HEK293 (cell line): ENCODE results near the gene SYNGR4.

Experiments used
- CTCF ChIA-PET: fragments of 350-600 bp; formaldehyde crosslinking; extraction: SDS; loops from one replicate; lab custom pipeline; 2021; ENCODE audit warnings: antibody characterized with exemption; lab: Yijun Ruan, JAX
- POLR2A ChIA-PET: fragments of 300-600 bp; formaldehyde crosslinking; extraction: SDS; loops from one replicate; lab custom pipeline; 2020; ENCODE audit warnings: antibody characterized with exemption, inconsistent platforms; lab: Yijun Ruan, JAX
- H3K27ac ChIP-seq: fragments of 200-500 bp; sonication (Bioruptor generic); 2 replicates; pipeline ENCODE4 v1.5.1; 2014; ENCODE audit warnings: low read depth, low read length, control low read depth, inconsistent platforms; ENCODE audit errors: extremely low read depth
- H3K36me3 ChIP-seq, 2 experiments: fragments of 200-500 bp in 1 of 2; sonication (Bioruptor generic) in 1 of 2; 1 replicate in 1 of 2; 2 replicates in 1 of 2; pipeline ENCODE4 v1.5.1; 2014 to 2017; ENCODE audit warnings: inconsistent platforms in 2 of 2, low read length in 2 of 2; ENCODE audit not compliant: control insufficient read depth in 2 of 2, insufficient read depth in 1 of 2
- H3K4me1 ChIP-seq: fragments of 200-500 bp; sonication (Bioruptor generic); 2 replicates; pipeline ENCODE4 v1.5.1; 2014; ENCODE audit warnings: mild to moderate bottlenecking, low read length, inconsistent platforms; ENCODE audit not compliant: control insufficient read depth, insufficient read depth
- H3K4me3 ChIP-seq: 2 replicates; pipeline ENCODE4 v1.5.1; 2011; ENCODE audit warnings: low read depth, mild to moderate bottlenecking, control low read depth, low read length, moderate library complexity
- H3K9me3 ChIP-seq: fragments of 200-500 bp; sonication (Bioruptor generic); 2 replicates; pipeline ENCODE4 v1.5.1; 2014; ENCODE audit warnings: low read depth, low read length, inconsistent platforms; ENCODE audit not compliant: control insufficient read depth, insufficient read depth
- FEZF1 ChIP-seq: fragments of 450-650 bp; formaldehyde crosslinking; IDR thresholded peaks from 2 replicates; pipeline ENCODE4 v1.5.1; 2016; ENCODE audit warnings: missing biosample characterization, missing genetic modification characterization
- GLIS1 ChIP-seq: fragments of 450-650 bp; formaldehyde crosslinking; IDR thresholded peaks from 2 replicates; pipeline ENCODE4 v1.5.1; 2016; ENCODE audit warnings: missing biosample characterization, missing genetic modification characterization
- ZBTB21 ChIP-seq: fragments of 450-650 bp; formaldehyde crosslinking; IDR thresholded peaks from 2 replicates; pipeline ENCODE4 v1.5.1; 2017; ENCODE audit warnings: missing biosample characterization, missing genetic modification characterization
- ZBTB44 ChIP-seq: fragments of 450-650 bp; IDR thresholded peaks from 2 replicates; pipeline ENCODE4 v1.5.1; 2018; ENCODE audit warnings: missing biosample characterization, mild to moderate bottlenecking, missing genetic modification characterization
- ZBTB8A ChIP-seq: fragments of 450-650 bp; formaldehyde crosslinking; IDR thresholded peaks from 2 replicates; pipeline ENCODE4 v1.5.1; 2016; ENCODE audit warnings: missing biosample characterization, missing genetic modification characterization
- ZEB2 ChIP-seq: fragments of 450-650 bp; formaldehyde crosslinking; IDR thresholded peaks from 2 replicates; pipeline ENCODE4 v1.5.1; 2016; ENCODE audit warnings: missing biosample characterization, missing genetic modification characterization
- ZFP3 ChIP-seq: fragments of 450-650 bp; formaldehyde crosslinking; IDR thresholded peaks from 2 replicates; pipeline ENCODE4 v1.5.1; 2016; ENCODE audit warnings: low read depth, missing biosample characterization, missing genetic modification characterization
- ZNF10 ChIP-seq: fragments of 450-650 bp; formaldehyde crosslinking; IDR thresholded peaks from 2 replicates; pipeline ENCODE4 v1.5.1; 2017; ENCODE audit warnings: missing biosample characterization, missing genetic modification characterization
- ZNF140 ChIP-seq: fragments of 450-650 bp; formaldehyde crosslinking; IDR thresholded peaks from 2 replicates; pipeline ENCODE4 v1.5.1; 2016; ENCODE audit warnings: missing biosample characterization, missing genetic modification characterization
- ZNF148 ChIP-seq: fragments of 450-650 bp; formaldehyde crosslinking; IDR thresholded peaks from 2 replicates; pipeline ENCODE4 v1.5.0; 2017; ENCODE audit warnings: missing biosample characterization, missing genetic modification characterization, borderline replicate concordance
- ZNF2 ChIP-seq: fragments of 450-650 bp; formaldehyde crosslinking; IDR thresholded peaks from 2 replicates; pipeline ENCODE4 v1.5.1; 2016; ENCODE audit warnings: missing biosample characterization, missing genetic modification characterization
- ZNF214 ChIP-seq: fragments of 450-650 bp; formaldehyde crosslinking; IDR thresholded peaks from 2 replicates; pipeline ENCODE4 v1.5.1; 2017; ENCODE audit warnings: missing biosample characterization, mild to moderate bottlenecking, missing genetic modification characterization, borderline replicate concordance
- ZNF266 ChIP-seq: fragments of 450-650 bp; formaldehyde crosslinking; IDR thresholded peaks from 2 replicates; pipeline ENCODE4 v1.5.1; 2016; ENCODE audit warnings: missing biosample characterization, missing genetic modification characterization, low read depth
- ZNF302 ChIP-seq: fragments of 450-650 bp; formaldehyde crosslinking; IDR thresholded peaks from 2 replicates; pipeline ENCODE4 v1.5.1; 2016; ENCODE audit warnings: missing biosample characterization, missing genetic modification characterization, low read depth
- ZNF555 ChIP-seq: fragments of 450-650 bp; formaldehyde crosslinking; conservative IDR thresholded peaks from 2 replicates; pipeline ENCODE4 v1.5.1; 2017; ENCODE audit warnings: missing biosample characterization, mild to moderate bottlenecking, missing genetic modification characterization, inconsistent platforms
- ZNF560 ChIP-seq: fragments of 450-650 bp; formaldehyde crosslinking; IDR thresholded peaks from 2 replicates; pipeline ENCODE4 v1.5.1; 2017; ENCODE audit warnings: missing biosample characterization, missing genetic modification characterization, borderline replicate concordance
- ZNF600 ChIP-seq: fragments of 450-650 bp; formaldehyde crosslinking; IDR thresholded peaks from 2 replicates; pipeline ENCODE4 v1.5.1; 2016; ENCODE audit warnings: missing biosample characterization, missing genetic modification characterization
- ZNF645 ChIP-seq: fragments of 450-650 bp; formaldehyde crosslinking; IDR thresholded peaks from 2 replicates; pipeline ENCODE4; 2016; ENCODE audit warnings: missing biosample characterization, missing genetic modification characterization
- ZNF660 ChIP-seq: fragments of 450-650 bp; IDR thresholded peaks from 2 replicates; pipeline ENCODE4 v1.5.1; 2018; ENCODE audit warnings: missing biosample characterization, mild to moderate bottlenecking, missing genetic modification characterization
- ZNF704 ChIP-seq: fragments of 450-650 bp; formaldehyde crosslinking; IDR thresholded peaks from 2 replicates; pipeline ENCODE4 v1.5.1; 2016; ENCODE audit warnings: missing biosample characterization, missing genetic modification characterization
- ZNF843 ChIP-seq: fragments of 450-650 bp; formaldehyde crosslinking; IDR thresholded peaks from 2 replicates; pipeline ENCODE4 v1.5.1; 2016; ENCODE audit warnings: missing biosample characterization, missing genetic modification characterization
- TF ChIP-seq, protein P1 (sequence below): fragments of 450-650 bp; formaldehyde crosslinking; IDR thresholded peaks from 2 replicates; pipeline ENCODE4 v1.5.1; 2016; ENCODE audit warnings: missing biosample characterization, missing genetic modification characterization

SYNGR4 gene

GRCh38 chr19:48318286-48318987 lies 45.7 kb upstream of the SYNGR4 start:
- ChIA-PET CTCF (interaction anchor here (0.5 to 7.6 kb wide), 20 partner anchors 12 to 1325 kb away, joined by 3 to 104 read pairs (median 5); partner anchors contain the start of genes KDELR1, SYNGR4 and TMEM143), POLR2A (interaction anchor here (0.6 to 4.1 kb wide), 4 partner anchors 15 to 56 kb away, joined by 3 to 19 read pairs (median 6); partner anchors contain the start of gene TMEM143)
- Histone ChIP-seq H3K4me3 (no peak overlapping the region), H3K36me3 (no peaks in the 10 kb centered on the region), H3K27ac (no peak overlapping the region), H3K9me3 (no peaks in the 10 kb centered on the region), H3K4me1 (peaks cover 10% of the 10 kb centered on the region)
- TF ChIP-seq ZNF266 (tag by site-specific recombination) (no peak), ZNF600 (no peak), ZNF843 (tag by site-specific recombination) (no peak), ZNF214 (tag by site-specific recombination) (no peak), ZNF302 (tag by site-specific recombination) (no peak), ZFP3 (tag by site-specific recombination) (no peak), FEZF1 (tag by site-specific recombination) (no peak), ZNF704 (tag by site-specific recombination) (no peak), ZNF555 (tag by site-specific recombination) (no peak), ZNF2 (tag by site-specific recombination) (no peak)
- TF ChIP-seq, protein P1, sequence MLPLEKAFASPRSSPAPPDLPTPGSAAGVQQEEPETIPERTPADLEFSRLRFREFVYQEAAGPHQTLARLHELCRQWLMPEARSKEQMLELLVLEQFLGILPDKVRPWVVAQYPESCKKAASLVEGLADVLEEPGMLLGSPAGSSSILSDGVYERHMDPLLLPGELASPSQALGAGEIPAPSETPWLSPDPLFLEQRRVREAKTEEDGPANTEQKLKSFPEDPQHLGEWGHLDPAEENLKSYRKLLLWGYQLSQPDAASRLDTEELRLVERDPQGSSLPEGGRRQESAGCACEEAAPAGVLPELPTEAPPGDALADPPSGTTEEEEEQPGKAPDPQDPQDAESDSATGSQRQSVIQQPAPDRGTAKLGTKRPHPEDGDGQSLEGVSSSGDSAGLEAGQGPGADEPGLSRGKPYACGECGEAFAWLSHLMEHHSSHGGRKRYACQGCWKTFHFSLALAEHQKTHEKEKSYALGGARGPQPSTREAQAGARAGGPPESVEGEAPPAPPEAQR (tag by site-specific recombination) = no peak

DNA sequence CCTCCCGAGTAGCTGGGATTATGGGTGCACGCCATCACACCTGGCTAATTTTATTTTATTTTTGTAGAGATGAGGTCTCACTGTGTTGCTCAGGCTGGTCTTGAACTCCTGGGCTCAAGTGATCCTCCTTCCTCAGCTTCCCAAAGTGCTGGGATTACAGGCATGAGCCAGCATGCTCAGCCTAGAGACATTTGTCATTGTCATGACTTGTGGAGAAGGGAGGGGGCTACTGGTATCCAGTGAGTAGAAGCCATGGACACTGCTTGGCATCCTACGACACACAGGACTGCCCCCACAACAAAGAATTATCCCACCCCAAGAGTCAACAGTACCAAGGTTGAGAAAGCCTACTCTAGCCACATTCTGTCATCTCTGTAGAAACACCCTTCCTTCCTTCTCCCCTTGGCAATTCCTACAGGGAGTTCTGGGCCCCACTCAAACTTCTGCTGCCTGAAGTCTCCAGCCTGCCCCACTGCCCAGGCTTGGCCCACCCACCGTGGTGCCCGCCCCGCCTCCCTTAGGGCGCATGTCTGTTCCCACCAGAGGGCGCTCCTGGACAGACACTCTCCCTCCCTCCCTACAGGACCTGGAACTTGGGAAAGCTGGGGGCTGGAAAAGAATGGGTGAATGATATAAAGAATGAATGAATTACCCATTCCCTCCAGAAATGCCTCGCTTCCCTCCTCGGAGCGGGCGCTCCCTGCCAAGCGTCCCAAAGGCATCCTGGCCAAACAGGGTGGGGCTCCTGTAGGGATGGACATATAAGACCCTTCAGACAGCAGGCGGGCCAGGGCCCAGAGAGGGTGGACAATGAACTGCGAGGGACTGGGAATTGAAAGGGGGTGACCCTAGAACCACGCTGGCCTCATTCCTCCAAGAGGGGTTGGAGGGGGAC lies 44.3 kb upstream of the SYNGR4 start:
- Histone ChIP-seq H3K4me1 (peaks cover 10% of the 10 kb centered on the region), H3K4me3 (no peak overlapping the region), H3K36me3 (no peaks in the 10 kb centered on the region), H3K9me3 (no peaks in the 10 kb centered on the region), H3K27ac (no peak overlapping the region)
- CTCF ChIA-PET = interaction anchor here (0.5 to 7.6 kb wide), 23 partner anchors 8 to 656 kb away, joined by 3 to 104 read pairs (median 4); partner anchors contain the start of genes KDELR1, SYNGR4 and TMEM143
- POLR2A ChIA-PET = interaction anchor here (1.0 to 4.1 kb wide), 3 partner anchors 14 to 72 kb away, joined by 3 to 19 read pairs (median 3); partner anchors contain the start of gene KDELR1
- TF ChIP-seq ZNF660 (peak; percentile 28; the same call in 1 of the 2 replicates), ZNF645 (tag by site-specific recombination) (no peak), ZBTB21 (tag by site-specific recombination) (no peak), GLIS1 (tag by site-specific recombination) (peak; percentile 59), ZNF560 (tag by site-specific recombination) (no peak), ZEB2 (tag by site-specific recombination) (0 out of 2 replicates have a peak, but pooled peaks have one; percentile 13), ZNF140 (no peak), ZNF148 (tag by site-specific recombination) (no peak), ZBTB44 (tag by site-specific recombination) (0 out of 2 replicates have a peak, but pooled peaks have one; percentile 20), ZNF10 (tag by site-specific recombination) (peak; percentile 95), ZBTB8A (tag by site-specific recombination) (peak; percentile 99)
